Kidney epithelial cell (primary cell): Measurements from ENCODE around the gene TEDC1. TPM values are rescaled to one million over a fixed set of nuclear protein-coding genes. Genes with fewer than 3 reads are reported as not detected.

Source experiments
- DNase-seq: peaks from one replicate; pipeline ENCODE4 v3.0.0-alpha.2; 2010; ENCODE audit warnings: low read depth
- H3K27me3 ChIP-seq: 2 replicates; pipeline ENCODE4 v1.6.0; 2011; ENCODE audit warnings: low read length; ENCODE audit not compliant: control insufficient read depth, insufficient read depth
- H3K36me3 ChIP-seq: 2 replicates; pipeline ENCODE4 v1.5.1; 2011; ENCODE audit warnings: low read length; ENCODE audit not compliant: control insufficient read depth, insufficient read depth
- H3K4me3 ChIP-seq: 2 replicates; pipeline ENCODE4 v1.5.1; 2011; ENCODE audit warnings: low read depth, mild to moderate bottlenecking, control low read depth, low read length
- total RNA-seq: library from RNA; depleted of rRNA; stranded (reverse); fragments of >200 nt; gene quantifications from 2 replicates; pipeline ENCODE4 v1.2.3, GENCODE V29; 2015
- TF ChIP-seq, protein P1 (sequence below): IDR thresholded peaks from 2 replicates; pipeline ENCODE4 v1.5.1; 2011; ENCODE audit warnings: mild to moderate bottlenecking, moderate library complexity, low read length, control low read depth, inconsistent platforms; ENCODE audit not compliant: insufficient read depth, poor library complexity, severe bottlenecking

TEDC1 gene
- total RNA-seq, 1 donor from 2014 or later = 7.1 TPM

DNA sequence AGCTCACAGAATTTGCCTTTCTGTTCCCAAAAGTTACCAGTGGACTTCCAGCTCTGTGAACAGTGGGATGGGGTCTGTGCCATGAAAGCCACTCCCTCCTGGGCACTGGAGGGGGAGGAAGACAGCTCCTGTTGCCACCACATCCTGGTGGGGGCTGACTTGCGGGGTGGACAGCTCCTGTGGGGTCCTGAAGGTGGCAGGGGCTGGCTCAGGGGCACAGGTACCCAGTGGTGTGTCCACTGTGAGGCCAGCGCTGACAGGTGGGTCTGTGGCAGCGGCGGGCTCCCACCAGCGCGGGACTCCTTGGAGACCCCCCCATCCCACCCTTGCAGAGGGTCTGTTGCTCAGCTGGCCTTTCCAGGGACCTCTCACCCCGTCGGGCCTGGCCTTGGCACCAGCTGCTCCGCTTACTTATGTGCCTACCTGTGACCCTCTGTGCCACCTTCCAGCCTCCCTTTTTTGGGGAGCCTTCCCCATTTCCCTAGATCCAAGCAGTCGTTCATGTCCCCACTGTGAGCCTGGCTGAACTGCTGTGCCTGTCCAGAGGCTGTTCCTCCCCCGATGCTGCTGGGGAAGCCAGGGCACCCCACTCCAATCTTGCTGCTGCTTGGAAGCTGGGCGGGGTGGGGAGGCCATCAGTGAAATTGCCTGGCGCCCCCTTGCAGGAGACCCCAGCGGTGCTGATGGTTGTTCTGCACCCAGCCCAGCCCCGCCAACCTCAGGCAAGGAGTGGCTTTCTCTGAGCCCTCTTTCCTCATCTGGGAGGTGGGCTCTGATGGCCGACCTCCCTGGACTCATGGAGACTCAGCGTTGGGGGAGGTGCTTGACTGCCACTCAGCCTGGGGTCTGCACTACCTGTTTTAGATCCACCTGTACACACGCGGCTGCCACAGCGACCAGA, 2.2 kb downstream of the TEDC1 start:
- TF ChIP-seq, protein P1, sequence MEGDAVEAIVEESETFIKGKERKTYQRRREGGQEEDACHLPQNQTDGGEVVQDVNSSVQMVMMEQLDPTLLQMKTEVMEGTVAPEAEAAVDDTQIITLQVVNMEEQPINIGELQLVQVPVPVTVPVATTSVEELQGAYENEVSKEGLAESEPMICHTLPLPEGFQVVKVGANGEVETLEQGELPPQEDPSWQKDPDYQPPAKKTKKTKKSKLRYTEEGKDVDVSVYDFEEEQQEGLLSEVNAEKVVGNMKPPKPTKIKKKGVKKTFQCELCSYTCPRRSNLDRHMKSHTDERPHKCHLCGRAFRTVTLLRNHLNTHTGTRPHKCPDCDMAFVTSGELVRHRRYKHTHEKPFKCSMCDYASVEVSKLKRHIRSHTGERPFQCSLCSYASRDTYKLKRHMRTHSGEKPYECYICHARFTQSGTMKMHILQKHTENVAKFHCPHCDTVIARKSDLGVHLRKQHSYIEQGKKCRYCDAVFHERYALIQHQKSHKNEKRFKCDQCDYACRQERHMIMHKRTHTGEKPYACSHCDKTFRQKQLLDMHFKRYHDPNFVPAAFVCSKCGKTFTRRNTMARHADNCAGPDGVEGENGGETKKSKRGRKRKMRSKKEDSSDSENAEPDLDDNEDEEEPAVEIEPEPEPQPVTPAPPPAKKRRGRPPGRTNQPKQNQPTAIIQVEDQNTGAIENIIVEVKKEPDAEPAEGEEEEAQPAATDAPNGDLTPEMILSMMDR = no peak
- Histone ChIP-seq H3K36me3 (no peaks in the 10 kb centered on the region), H3K27me3 (no peaks in the 10 kb centered on the region), H3K4me3 (no peak overlapping the region)
- DNase-seq = no peak

DNA sequence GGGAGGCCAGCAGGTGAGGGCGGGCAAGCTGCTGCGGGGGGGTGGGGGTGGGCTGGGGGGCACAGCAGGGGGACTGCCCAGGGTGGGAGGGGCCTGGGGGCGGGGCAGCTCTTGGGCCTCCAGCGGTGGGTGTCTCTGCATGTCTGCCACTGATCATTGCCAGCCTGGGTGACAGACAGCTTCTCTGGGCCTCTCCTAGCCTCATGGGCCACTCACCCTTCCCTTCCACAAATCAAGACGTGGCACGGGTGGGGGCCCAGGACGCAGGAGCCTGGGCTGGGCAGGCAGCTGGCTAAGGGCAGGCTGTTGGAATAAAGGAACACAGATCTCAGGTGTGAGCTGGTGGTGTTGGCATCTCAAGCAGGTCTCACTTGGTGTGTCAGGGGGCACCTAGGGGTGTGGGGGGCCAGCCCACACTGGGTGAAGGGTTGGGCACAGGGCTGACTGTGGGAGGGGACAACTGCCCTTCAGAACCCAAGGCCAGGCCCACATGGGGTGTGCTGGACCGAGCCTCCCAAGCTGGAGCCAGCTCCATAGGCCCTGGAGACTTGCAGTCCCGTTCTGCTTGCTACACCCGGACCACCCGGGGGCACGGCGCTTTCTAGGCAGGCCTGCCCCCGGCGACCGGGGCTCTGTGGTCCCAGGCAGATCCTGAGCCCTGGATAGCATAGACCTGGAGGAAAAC, 3.0 kb downstream of the TEDC1 start:
- no peaks in the 10 kb centered on the region for H3K36me3 ChIP-seq
- TF ChIP-seq, protein P1 = no peak

DNA sequence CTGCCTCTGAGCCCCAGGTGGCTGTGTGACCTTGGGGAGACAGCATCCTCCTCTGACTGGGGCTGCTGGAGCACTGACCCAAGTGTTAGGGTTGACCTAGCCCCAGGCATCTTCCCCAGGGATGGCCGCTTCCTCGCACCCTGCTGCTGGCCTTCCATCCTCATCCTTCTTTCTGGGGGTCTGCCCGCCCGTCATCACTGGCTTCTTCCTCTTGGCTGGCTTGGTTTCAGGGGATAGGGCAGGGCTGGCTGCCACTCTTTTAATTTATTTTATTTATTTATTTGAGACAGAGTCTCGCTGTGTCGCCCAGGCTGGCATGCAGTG, 3.5 kb downstream of the TEDC1 start:
- Histone ChIP-seq H3K36me3 (no peaks in the 10 kb centered on the region), H3K4me3 (no peak overlapping the region), H3K27me3 (no peaks in the 10 kb centered on the region)
- TF ChIP-seq, protein P1 = no peak
- no peak for DNase-seq

More for the DNA sequence above, 3.0 kb downstream of the TEDC1 start:
- H3K4me3 ChIP-seq = no peak overlapping the region
- no peaks in the 10 kb centered on the region for H3K27me3 ChIP-seq
- no peak for DNase-seq

DNA sequence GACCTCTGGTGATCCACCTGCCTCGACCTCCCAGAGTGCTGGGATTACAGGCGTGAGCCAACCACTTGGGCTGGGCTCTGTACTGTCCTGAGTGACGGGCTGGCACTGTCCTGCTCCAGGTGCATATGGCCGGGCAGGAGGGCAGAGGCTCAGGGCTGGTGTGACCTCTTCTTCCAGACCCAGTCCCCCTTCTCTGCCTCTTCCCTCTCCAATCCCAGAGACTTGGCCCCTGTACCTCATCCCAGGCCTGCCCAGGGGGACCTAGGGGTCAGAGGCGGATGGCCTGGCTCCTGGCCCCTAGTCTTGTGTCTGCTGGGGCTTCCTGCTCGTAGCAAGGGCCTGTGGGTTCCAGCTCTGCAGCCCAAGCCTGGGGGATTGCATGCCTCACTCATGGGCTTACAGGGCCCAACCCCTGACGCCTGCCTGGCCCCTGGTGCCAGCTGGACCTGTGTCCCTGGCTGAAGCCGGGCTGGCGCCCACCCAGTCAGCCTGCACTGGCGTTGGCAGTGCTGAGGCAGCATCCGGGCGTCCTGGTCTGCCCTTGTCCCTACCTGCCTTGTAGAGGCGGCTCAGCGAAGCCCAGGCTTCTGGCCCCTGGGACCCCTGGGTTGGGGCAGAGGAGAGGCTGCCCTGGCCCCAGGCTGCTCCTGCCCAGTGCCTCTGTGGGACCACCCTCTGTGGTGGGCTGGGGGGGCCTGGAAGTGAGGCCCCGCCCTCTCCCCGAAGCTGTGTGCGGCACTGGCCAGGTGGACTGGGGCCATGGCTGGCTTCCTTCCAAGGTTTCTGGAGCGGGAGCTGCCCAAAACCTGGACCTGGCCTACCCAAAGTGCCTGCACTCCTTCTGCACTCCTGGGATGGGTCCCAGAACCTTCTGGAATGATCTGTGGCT, 4.3 kb downstream of the TEDC1 start:
- Histone ChIP-seq H3K4me3 (no peak overlapping the region), H3K36me3 (no peaks in the 10 kb centered on the region), H3K27me3 (no peaks in the 10 kb centered on the region)
- DNase-seq = no peak
- TF ChIP-seq, protein P1 = no peak

DNA sequence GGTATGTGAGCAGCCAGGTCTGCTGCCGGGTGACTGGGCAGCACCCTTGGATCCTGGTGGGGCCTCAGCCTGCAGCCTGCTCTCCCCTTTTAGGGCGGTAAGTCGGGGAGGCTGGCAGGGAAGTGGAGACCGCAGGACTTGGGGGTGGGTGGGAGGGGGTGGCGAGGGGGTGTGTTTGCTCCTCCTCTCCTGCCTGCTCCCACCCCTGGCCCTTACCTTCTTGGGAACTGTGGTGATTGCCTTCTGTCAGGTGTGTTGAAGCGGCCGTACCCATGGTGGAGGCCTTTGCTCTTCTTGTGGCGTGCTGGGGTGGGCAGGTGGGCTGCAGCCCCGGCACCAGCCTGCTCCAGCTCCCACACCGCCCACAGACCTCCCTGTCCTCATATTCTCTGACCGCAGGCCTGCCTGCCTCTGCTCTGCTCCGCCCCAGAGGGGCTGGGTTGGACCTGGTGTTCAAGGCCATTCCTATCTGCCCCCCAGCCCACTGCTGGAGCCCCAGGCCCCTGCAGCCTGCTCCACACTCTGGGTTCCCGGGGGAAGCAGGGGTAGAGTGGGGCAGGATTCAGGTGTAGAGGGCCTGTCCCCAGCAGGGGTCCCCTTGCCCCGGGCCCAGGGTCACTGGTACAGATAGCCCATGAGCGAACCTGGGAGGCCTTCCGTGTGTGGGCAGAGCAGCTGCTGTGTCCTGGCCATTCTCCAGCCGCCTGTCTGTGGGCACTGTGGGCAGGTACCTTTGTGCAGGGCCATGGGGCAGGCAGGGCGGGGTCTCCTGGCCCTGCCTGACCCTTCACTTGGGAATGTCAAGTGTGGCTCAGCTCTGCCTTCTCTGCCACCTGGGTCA, 5.2 kb downstream of the TEDC1 start:
- TF ChIP-seq, protein P1 = no peak
- Histone ChIP-seq H3K36me3 (no peaks in the 10 kb centered on the region), H3K4me3 (no peak overlapping the region), H3K27me3 (no peaks in the 10 kb centered on the region)
- no peak for DNase-seq
